HepG2 (cell line): Measurements from ENCODE around the gene MMP10. TPM values are rescaled to one million over a fixed set of nuclear protein-coding genes. Genes with fewer than 3 reads are reported as not detected.

ENCODE experiments used
- ATAC-seq: fragments of 200-7000 bp; cut with Tn5 transposase; 3 replicates; pipeline ENCODE4 v1.9.1; 2020; ENCODE audit warnings: mild to moderate bottlenecking, moderate library complexity
- BruUV-seq: library from RNA; stranded (reverse); fragments of 400-500 nt; replicated peaks from 2 replicates; lab custom pipeline; 2021; lab: Mats Ljungman, UMichigan
- CTCF ChIA-PET: fragments of 300-600 bp; formaldehyde crosslinking; extraction: SDS; loops from one replicate; lab custom pipeline; 2021; ENCODE audit warnings: low total read pairs, inconsistent platforms, low intra/inter-chr PET ratio; lab: Yijun Ruan, JAX
- POLR2A ChIA-PET: fragments of 350-600 bp; sonication (Branson Sonifier 250); formaldehyde crosslinking; loops from one replicate; lab custom pipeline; 2020; ENCODE audit warnings: antibody characterized with exemption, inconsistent platforms; lab: Yijun Ruan, JAX
- DNase-seq: peaks from one replicate; pipeline ENCODE4 v3.0.0-alpha.2; 2015; ENCODE audit warnings: low spot score
- FAIRE-seq: peaks from 3 replicates; lab custom pipeline; 2011; peaks lifted over from hg19 to GRCh38; lab: Jason Lieb, UNC
- H2AFZ ChIP-seq: one replicate; pipeline ENCODE4 v1.6.1; 2011; ENCODE audit warnings: low read length, inconsistent platforms
- H3K27ac ChIP-seq: fragments of 300-600 bp; 3 replicates; pipeline ENCODE4 v1.8.0; 2011; ENCODE audit warnings: mixed run types, mild to moderate bottlenecking, mixed read lengths, low read length, inconsistent platforms; ENCODE audit not compliant: insufficient read depth; ENCODE audit errors: extremely low read length
- H3K27me3 ChIP-seq, 2 experiments: fragments of 200-600 bp in 1 of 2; 2 replicates in 1 of 2; 3 replicates in 1 of 2; pipeline versions ENCODE4 v1.6.0 to v1.8.0; 2011; ENCODE audit warnings: low read length in 2 of 2, mild to moderate bottlenecking in 2 of 2, moderate library complexity in 2 of 2, inconsistent platforms in 1 of 2; ENCODE audit not compliant: insufficient read depth in 2 of 2, control insufficient read depth in 1 of 2
- H3K36me3 ChIP-seq, 2 experiments: fragments of 200-600 bp in 1 of 2; replicated peaks in 1 of 2; 2 replicates in 1 of 2; 3 replicates in 1 of 2; pipeline versions ENCODE4 v1.5.1 to v1.8.0; 2011; ENCODE audit warnings: low read length in 2 of 2, inconsistent platforms in 1 of 2; ENCODE audit not compliant: insufficient read depth in 2 of 2, control insufficient read depth in 1 of 2
- H3K4me1 ChIP-seq: 2 replicates; pipeline ENCODE4 v1.5.1; 2012; ENCODE audit warnings: low read length, inconsistent platforms; ENCODE audit not compliant: insufficient read depth
- H3K4me2 ChIP-seq: 2 replicates; pipeline ENCODE4 v1.6.0; 2011; ENCODE audit warnings: low read depth, low read length, inconsistent platforms
- H3K4me3 ChIP-seq, 3 experiments: fragments of 200-600 bp in 1 of 3; sonication (generic), shearing (Covaris generic) in 1 of 3; replicated peaks in 1 of 3; 2 replicates each; pipeline ENCODE4 v1.5.1; 2011 to 2016; ENCODE audit warnings: low read length in 3 of 3, inconsistent platforms in 2 of 3, low read depth in 2 of 3, mild to moderate bottlenecking in 2 of 3, control low read depth in 1 of 3, mixed read lengths in 1 of 3; ENCODE audit not compliant: insufficient read depth in 1 of 3
- H3K79me2 ChIP-seq: one replicate; pipeline ENCODE4 v1.6.1; 2011; ENCODE audit warnings: low read length, inconsistent platforms; ENCODE audit not compliant: insufficient read depth
- H3K9ac ChIP-seq: 2 replicates; pipeline ENCODE4 v1.6.0; 2011; ENCODE audit warnings: mild to moderate bottlenecking, low read depth, low read length, inconsistent platforms; ENCODE audit not compliant: insufficient read depth
- H3K9me3 ChIP-seq: 2 replicates; pipeline ENCODE4 v1.5.1; 2012; ENCODE audit warnings: mild to moderate bottlenecking, low read length
- H4K20me1 ChIP-seq: 2 replicates; pipeline ENCODE4 v1.6.0; 2011; ENCODE audit warnings: inconsistent platforms, mild to moderate bottlenecking, low read length, moderate library complexity; ENCODE audit not compliant: insufficient read depth
- ATF7 ChIP-seq, 2 experiments: fragments of 450-650 bp in 1 of 2; sonication (generic) in 1 of 2; formaldehyde crosslinking in 1 of 2; IDR thresholded peaks; 2 replicates each; pipeline versions ENCODE4 v1.4.0 to v1.6.1; 2016 to 2020; ENCODE audit warnings: antibody characterized with exemption in 1 of 2, mild to moderate bottlenecking in 1 of 2, missing genetic modification reagents in 1 of 2
- RARG ChIP-seq: sonication (generic); formaldehyde crosslinking; IDR thresholded peaks from 2 replicates; pipeline ENCODE4 v1.4.0; 2020; ENCODE audit warnings: low read depth, mild to moderate bottlenecking, missing genetic modification reagents
- SRY ChIP-seq: sonication (generic); formaldehyde crosslinking; IDR thresholded peaks from 2 replicates; pipeline ENCODE4 v1.8.0; 2022; ENCODE audit warnings: mild to moderate bottlenecking, missing genetic modification reagents
- STAG1 ChIP-seq: sonication (generic); formaldehyde crosslinking; IDR thresholded peaks from 2 replicates; pipeline ENCODE4 v1.4.0; 2020; ENCODE audit warnings: missing genetic modification reagents
- TFDP2 ChIP-seq: sonication (generic); formaldehyde crosslinking; IDR thresholded peaks from 2 replicates; pipeline ENCODE4 v1.4.0; 2020; ENCODE audit warnings: missing genetic modification reagents
- ZBTB34 ChIP-seq: sonication (generic); formaldehyde crosslinking; IDR thresholded peaks from 2 replicates; pipeline ENCODE4 v1.8.0; 2022; ENCODE audit warnings: mild to moderate bottlenecking, missing genetic modification reagents
- ZBTB7B ChIP-seq: sonication (generic); formaldehyde crosslinking; IDR thresholded peaks from 2 replicates; pipeline ENCODE4 v1.4.0; 2020; ENCODE audit warnings: missing genetic modification reagents
- WGBS: methylation state at CpG from one replicate; pipeline ENCODE4 v1.1.6; 2017; ENCODE audit warnings: low lambda C conversion rate; 5-methylcytosine and 5-hydroxymethylcytosine counted together
- in situ Hi-C: cut with HindIII; loops from 2 replicates; pipeline ENCODE4 v1.10.0; 2017; ENCODE audit warnings: low pct_unique_long_range_greater_than_20kb; ENCODE audit not compliant: extremely low pct_ligation_motif_present
- intact Hi-C: fragments of 100-400 bp; cut with micrococcal nuclease; formaldehyde crosslinking; loops from one replicate; pipeline ENCODE4 v1.10.0; 2022; ENCODE audit not compliant: unreplicated experiment
- polyA plus RNA-seq, 8 experiments: library from polyadenylated mRNA; depleted of rRNA in 3 of 8; stranded (reverse) in 7 of 8; unstranded in 1 of 8; fragments of >200 nt; fragmentation: Illumina TruSeq in 4 of 8; extraction: Trizol in 4 of 8; gene quantifications; 2 replicates each; pipeline versions ENCODE4 v1.2.1 to v1.2.3, GENCODE V29; 2011 to 2016; ENCODE audit warnings: low read depth in 4 of 8, missing spikeins in 1 of 8, mixed read lengths in 1 of 8; ENCODE audit not compliant: insufficient read depth in 1 of 8
- total RNA-seq, 5 experiments: library from RNA; depleted of rRNA; stranded (reverse); fragments of >200 nt; fragmentation: Illumina TruSeq; extraction: Trizol; gene quantifications; 2 replicates each; pipeline ENCODE4 v1.2.3, GENCODE V29; 2016; ENCODE audit warnings: low read depth in 1 of 5
- TF ChIP-seq, protein P1 (sequence below): sonication (generic); formaldehyde crosslinking; IDR thresholded peaks from 2 replicates; pipeline ENCODE4 v1.8.0; 2022; ENCODE audit warnings: missing genetic modification reagents, mild to moderate bottlenecking, inconsistent platforms, borderline replicate concordance
- TF ChIP-seq, protein P2 (sequence below): sonication (generic); formaldehyde crosslinking; IDR thresholded peaks from 2 replicates; pipeline ENCODE4 v1.4.0; 2020; ENCODE audit warnings: missing genetic modification reagents, borderline replicate concordance

MMP10 gene
- total and polyA plus RNA-seq, 2 of the 13 experiments (the other 11 are each of a cell fraction or from before 2014, with no cell fraction given), result 0.03 TPM; not detected in 1

- FAIRE-seq, result no peak
- H4K20me1 ChIP-seq, result no peaks in the 10 kb centered on the region
- DNase-seq, result no peak
- intact Hi-C loops, result no loop called here
- 16% methylated on average over 4 of the region's 4 CpGs for WGBS
- no peak overlapping the region for H3K4me2 ChIP-seq
- H3K27me3 ChIP-seq, result peaks cover 0 to 1% of the 10 kb centered on the region in 2 experiments; a peak in 2 of 5 replicates
- H3K4me1 ChIP-seq, result no peaks in the 10 kb centered on the region
- in situ Hi-C loops, result no loop called here
- CTCF ChIA-PET, result no interaction called here
- no peak for ATAC-seq
- H3K27ac ChIP-seq, result no peak overlapping the region
- H3K9me3 ChIP-seq, result no peaks in the 10 kb centered on the region
- no peak overlapping the region for H3K9ac ChIP-seq
- no peak for TF ChIP-seq ZBTB34
- no peak for TF ChIP-seq RARG (CRISPR knock-in tag)
- no peak for TF ChIP-seq SRY (CRISPR knock-in tag)
- H2AFZ ChIP-seq, result no peak overlapping the region
- no peaks in the 10 kb centered on the region for H3K36me3 ChIP-seq
- no TSS peak for BruUV-seq
- no peak overlapping the region for H3K4me3 ChIP-seq
- no peaks in the 10 kb centered on the region for H3K79me2 ChIP-seq
- POLR2A ChIA-PET, result no interaction called here
These were observed 18.7 kb downstream of the MMP10 start for GRCh38 chr11:102761646-102762238.

DNA sequence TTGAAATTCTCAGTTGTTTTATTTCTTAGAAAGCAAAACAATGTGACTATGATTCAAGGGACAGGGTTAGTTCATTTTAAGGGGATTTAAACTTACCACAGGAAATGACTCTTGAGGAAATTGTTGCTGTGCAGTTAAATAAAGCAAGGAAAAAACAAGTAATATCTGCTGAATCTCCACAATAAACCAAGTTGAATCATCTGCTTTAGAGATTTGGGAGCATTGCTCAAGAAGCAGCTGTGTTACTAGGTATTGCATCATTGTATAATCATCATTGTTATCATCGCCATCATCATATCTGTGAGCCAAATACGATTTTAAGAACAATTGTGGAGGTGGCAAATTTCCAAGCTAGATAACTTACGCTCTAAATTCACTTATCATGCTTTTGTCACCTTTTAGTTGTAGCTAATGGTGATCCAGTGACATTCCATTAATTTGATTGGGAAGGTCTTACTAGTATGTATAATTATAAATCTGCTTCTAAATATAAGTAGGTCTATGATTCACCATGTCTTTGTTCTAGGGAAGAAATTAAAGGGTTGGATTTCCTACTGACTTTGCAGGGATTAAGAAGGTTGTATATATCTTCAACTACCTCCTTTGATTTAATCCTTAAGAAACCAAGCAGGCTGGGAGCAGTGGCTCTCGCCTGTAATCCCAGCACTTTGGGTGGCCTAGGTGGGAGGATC, 19.9 kb downstream of the MMP10 start:
- no peak overlapping the region for H3K4me2 ChIP-seq
- ATAC-seq (no peak), DNase-seq (no peak), FAIRE-seq (no peak)
- H3K27me3 ChIP-seq, result no peaks in the 10 kb centered on the region
- intact Hi-C loops (no loop called here), in situ Hi-C loops (no loop called here)
- no peaks in the 10 kb centered on the region for H3K36me3 ChIP-seq
- H3K4me3 ChIP-seq, result no peak overlapping the region
- no peak overlapping the region for H3K9ac ChIP-seq
- POLR2A ChIA-PET, result no interaction called here
- no peaks in the 10 kb centered on the region for H4K20me1 ChIP-seq
- H3K79me2 ChIP-seq, result no peaks in the 10 kb centered on the region
- CTCF ChIA-PET, result no interaction called here
- no peak overlapping the region for H2AFZ ChIP-seq
- H3K27ac ChIP-seq, result no peak overlapping the region
- BruUV-seq, result no TSS peak
- H3K4me1 ChIP-seq, result no peaks in the 10 kb centered on the region
- H3K9me3 ChIP-seq, result no peaks in the 10 kb centered on the region
- WGBS, result 15% methylated on average over 4 of the region's 4 CpGs
- peak; percentile 67; the same call in 1 of the 2 replicates for TF ChIP-seq ATF7 (IDR thresholded peaks at IDR 0.05)
- TF ChIP-seq ATF7 (CRISPR knock-in tag; IDR thresholded peaks at IDR 0.05), result no peak
- TF ChIP-seq TFDP2, result no peak
- TF ChIP-seq, protein P1, sequence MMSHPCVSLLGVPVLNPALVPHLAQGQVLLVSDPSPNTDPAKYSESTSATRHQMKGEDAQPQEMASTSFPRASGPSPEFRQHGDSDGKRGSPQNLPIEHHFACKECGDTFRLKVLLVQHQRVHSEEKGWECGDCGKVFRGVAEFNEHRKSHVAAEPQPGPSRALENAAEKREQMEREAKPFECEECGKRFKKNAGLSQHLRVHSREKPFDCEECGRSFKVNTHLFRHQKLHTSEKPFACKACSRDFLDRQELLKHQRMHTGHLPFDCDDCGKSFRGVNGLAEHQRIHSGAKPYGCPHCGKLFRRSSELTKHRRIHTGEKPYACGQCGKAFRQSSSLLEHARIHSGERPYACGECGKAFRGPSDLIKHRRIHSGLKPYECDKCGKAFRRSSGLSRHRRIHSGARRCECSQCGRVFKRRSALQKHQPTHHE (CRISPR knock-in tag), result no peak
- no peak for TF ChIP-seq ZBTB7B (CRISPR knock-in tag)
- TF ChIP-seq, protein P2, sequence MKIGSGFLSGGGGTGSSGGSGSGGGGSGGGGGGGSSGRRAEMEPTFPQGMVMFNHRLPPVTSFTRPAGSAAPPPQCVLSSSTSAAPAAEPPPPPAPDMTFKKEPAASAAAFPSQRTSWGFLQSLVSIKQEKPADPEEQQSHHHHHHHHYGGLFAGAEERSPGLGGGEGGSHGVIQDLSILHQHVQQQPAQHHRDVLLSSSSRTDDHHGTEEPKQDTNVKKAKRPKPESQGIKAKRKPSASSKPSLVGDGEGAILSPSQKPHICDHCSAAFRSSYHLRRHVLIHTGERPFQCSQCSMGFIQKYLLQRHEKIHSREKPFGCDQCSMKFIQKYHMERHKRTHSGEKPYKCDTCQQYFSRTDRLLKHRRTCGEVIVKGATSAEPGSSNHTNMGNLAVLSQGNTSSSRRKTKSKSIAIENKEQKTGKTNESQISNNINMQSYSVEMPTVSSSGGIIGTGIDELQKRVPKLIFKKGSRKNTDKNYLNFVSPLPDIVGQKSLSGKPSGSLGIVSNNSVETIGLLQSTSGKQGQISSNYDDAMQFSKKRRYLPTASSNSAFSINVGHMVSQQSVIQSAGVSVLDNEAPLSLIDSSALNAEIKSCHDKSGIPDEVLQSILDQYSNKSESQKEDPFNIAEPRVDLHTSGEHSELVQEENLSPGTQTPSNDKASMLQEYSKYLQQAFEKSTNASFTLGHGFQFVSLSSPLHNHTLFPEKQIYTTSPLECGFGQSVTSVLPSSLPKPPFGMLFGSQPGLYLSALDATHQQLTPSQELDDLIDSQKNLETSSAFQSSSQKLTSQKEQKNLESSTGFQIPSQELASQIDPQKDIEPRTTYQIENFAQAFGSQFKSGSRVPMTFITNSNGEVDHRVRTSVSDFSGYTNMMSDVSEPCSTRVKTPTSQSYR, result no peak
- TF ChIP-seq STAG1 (CRISPR knock-in tag), result no peak
